Measurements from ENCODE around the gene EVC.
"Not testable (repeated sequence)": the region's sequence is repeated elsewhere in the genome, so short reads cannot be mapped to it uniquely, and the experiment has no call there.

The EVC gene

DNA sequence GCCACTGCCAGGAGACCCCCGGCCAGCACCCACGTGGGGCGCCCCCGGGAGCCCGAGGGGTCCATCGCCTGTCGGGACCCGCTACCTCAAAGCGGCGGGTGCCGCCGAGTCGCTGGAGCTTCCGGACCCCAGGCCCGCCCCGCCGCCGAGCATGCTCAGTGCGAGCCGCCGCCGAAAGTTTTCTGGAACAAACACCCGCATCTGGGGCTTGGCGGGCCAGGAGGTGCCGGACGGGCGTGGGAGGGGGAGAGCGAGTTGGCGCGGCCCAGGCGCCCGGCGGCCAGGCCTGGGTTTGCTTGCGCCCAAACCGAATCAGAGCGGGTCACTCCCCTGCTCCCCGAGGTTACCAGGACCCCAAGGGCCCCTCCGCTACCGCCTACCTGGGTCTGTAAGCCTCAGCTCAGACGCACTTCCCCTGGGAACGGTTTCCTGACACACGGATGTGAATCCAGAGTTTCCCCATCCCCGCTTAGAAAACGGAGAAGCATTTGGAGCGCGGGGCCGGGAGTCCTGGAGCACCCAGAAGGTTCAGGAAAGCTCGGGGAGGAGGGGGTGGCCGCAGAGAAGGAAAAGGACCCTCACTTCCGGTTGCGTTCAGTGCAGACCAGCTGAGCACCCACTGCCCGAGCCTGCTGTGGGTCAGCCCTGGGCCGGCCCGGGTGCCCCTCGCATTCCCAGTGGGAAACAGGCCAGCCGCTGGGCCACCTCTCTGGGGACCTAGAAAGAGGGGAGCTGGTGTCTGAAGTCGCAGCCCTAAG is 2.4 kb upstream of the EVC start, which contains the start of gene EVC2:
EVC2 (minus strand) TSS at position 111 of the 758 bp plus-strand sequence; CDS start at position 65, 46 bp downstream.
- no peak for DNase-seq

GRCh38 chr4:5709207-5709575 is 1.8 kb upstream of the EVC start:
- DNase-seq = no peak

DNA sequence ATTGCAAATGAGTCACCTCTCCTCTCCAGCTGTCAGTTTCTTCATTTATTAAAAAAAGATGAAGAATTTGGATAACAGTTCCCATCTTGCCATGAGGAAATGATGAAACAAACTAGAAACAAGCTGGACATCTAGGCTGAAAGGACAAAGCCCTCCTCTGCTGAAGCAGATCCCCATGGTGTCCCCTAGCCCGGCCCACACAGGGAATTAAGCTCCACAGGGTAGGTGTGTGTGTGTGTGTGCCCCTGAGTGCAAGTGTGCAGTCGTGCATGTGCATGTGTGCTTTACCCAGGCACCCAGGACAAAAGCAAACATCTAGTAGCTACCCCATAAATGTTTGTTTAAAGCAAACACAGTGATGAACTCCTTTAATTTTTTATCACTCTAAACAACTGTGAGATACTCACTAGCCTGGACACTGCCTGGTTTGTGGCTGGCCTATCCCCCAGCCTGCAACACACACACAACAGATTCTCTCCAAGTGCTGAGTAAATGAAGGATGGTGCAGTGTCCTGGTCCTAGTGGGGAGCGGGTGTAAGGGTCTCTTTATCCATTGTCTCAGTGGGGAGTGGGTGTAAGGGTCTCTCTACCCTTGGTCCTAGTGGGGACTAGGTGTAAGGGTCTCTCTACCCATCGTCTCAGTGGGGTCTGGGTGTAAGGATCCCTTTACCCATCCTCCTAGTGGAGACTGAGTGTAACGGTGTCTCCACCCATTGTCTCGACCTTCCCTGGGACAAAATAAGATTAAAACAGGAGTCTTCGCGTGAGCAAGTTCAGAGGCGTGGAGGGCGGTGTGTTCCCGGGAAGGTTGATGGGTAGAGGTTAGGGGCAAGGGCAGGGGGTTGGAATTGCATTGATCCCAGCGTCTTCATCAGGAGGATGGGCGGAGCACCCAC is 688 bp upstream of the EVC start:
- no peak for DNase-seq

GRCh38 chr4:5711479-5712184 is 631 bp downstream of the EVC start:
- DNase-seq = no peak

- no peak for DNase-seq
Observed at GRCh38 chr4:5712517-5712916, 1.5 kb downstream of the EVC start.

DNA sequence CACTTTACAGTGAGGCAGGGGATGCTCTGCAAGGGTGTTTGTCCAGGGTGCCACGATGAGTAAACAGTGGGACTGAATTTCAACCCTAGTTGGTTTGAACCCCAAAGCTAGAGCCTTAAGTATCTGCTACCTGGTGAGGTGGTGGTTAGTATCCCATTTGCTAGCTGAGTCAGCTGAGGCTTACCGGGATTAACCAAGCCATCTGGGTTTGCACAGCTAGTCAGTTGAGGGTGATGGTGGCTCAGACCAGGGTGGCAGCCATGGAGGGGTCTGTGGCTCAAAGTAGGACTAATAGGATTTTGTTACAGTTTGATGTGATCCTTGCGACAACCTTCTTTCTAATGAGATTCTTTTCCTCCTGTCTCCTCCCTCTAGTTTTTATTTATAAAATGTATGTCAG is 1.9 kb downstream of the EVC start:
- DNase-seq = no peak

- DNase-seq = no peak
Observed at GRCh38 chr4:5713861-5714260, 2.9 kb downstream of the EVC start.

- DNase-seq = no peak
Observed at GRCh38 chr4:5715357-5715756, 4.4 kb downstream of the EVC start.

GRCh38 chr4:5716391-5716790 is 5.4 kb downstream of the EVC start:
- DNase-seq = no peak

GRCh38 chr4:5717449-5718158 is 6.6 kb downstream of the EVC start:
- DNase-seq = no peak

DNA sequence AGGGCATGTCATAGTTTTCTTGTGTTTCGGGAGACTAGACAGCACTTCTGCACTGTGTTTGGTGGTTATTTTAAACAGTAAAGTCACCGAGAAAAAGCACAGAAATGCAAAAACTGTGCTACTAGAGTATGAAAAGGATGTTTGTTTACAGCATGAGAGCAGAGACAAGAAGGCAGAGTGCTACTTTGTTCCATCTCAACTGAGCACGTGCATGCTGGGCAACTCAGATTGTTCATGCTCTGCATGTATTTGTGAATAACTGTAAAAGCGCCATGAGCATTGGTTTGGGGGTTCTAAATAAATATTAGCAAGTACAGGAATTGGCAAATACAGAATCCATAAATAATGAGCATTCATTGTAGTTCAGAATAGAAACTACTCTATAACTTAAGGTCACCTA is 7.4 kb downstream of the EVC start:
- no peak for DNase-seq

DNA sequence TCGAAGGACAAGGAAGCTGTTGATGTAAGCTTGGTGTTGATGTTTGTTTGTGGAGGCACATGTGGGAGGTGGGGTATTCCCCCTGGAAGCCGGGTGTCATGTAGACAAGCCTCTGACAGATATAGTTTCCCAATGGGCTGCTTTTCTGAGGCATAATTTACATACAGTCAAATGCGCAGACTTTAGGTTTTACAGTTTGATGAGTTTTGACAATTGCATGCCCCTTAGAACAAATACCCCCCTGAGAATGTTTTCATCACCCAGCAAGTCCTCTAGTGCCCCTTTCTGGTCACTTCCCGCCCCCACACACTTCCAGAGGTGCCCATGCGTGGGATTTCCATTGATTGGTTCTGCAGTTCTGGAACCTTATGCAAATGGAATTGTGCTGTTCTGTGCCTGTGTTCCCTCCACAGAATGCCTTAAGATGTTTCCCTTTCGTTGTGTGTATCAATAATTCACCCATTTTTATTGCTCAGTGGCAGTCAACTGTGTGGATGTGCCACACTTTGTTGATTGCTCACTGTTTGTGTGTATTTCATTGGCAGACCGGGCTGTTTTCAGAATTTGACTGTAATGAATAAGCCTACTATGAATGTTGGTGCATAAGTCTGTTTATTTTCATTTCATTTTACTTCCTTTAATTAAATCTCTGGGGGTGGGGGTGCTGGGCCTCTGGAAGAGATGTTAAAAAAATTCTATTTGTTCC is 8.5 kb downstream of the EVC start:
- DNase-seq = no peak

DNA sequence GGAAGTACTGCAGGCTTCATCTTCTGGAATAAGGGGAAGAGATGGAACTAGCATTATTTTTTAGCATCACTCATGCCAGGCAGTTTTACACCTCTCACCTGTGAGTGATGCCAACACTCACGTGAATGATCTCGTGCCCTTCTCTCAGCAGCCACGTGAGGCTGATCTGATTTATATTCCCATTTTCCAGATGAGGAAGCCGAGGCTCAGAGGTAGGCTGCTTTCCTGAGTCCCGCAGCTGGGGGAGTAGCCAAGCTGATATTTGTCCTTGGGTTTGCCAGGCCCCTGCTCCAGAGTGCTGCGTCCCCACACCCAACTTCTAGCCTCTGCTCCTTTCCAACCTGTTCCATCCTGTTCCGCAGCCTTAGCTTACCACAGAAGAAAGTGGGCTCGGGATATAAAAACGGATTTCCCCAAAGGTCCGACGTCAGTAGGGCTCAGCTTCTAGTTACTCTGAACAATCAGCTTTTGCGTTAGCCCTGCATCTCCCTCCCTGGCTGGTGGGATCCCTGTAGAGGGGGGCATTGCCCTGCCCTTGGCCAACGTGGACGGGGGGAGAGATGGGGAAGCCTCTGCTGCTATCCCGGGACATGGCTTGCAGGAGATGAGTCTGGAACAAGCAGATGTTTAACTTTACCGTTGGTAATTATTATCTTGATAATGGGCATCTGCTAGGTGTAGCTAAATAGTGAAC is 9.3 kb downstream of the EVC start:
- no peak for DNase-seq

- DNase-seq = no peak
Observed at GRCh38 chr4:5720980-5721379, 10.0 kb downstream of the EVC start.

- DNase-seq = no peak
Observed at GRCh38 chr4:5721923-5722322, 10.9 kb downstream of the EVC start.

DNA sequence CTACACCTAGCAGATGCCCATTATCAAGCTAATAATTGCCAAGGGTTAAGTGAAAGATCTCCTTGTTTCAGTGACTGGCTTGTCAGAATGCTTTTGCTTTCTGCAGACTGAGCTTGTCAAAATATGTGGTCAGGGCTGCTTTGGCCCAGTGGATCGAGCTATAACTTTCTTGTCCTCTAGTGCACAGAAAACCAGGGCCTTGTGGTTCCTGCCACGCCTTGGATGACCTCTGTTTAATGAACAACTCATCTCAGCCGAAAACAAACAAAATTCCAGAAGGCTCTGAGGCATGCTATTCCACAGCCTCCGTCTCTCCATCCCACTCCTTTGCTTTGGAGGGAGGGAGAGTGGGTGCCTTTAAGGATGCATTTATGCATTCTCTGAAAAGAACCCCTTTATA is 11.3 kb downstream of the EVC start:
- DNase-seq = no peak

DNA sequence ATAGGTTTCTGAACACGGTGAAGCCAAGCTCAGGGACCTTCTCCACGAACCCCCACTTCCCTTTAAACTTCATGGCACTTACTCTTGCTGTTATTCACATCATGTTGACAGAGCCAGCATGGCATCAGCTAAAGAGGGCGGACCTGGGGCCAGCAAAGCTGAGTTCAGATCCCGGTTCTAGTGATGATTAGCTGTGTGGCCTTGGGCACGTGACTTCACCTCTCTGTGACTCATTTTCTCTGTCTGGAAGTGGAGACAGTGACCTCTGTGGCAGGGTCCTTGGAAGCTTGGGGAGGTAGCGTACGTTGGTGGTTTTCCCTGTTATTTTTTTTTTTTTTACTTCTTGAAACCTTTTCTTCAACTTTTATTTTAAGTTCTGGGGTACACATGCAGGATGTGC is 13.4 kb downstream of the EVC start:
- no peak for DNase-seq

DNA sequence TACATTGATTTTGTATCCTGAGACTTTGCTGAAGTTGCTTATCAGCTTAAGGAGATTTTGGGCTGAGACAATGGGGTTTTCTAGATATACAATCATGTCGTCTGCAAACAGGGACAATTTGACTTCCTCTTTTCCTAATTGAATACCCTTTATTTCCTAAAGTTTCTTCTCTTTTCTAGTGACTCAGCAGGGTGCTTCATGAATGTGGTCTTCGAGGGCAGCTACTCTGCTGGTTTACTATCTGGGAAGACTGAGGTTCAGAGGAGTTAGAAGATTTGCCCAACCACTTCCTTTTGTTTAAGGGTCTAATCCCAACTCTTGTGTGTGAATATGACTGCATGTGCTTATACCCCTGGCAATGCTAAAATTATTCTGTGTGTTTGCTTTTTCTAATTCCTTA is 17.4 kb downstream of the EVC start:
- not testable (repeated sequence) for DNase-seq

DNA sequence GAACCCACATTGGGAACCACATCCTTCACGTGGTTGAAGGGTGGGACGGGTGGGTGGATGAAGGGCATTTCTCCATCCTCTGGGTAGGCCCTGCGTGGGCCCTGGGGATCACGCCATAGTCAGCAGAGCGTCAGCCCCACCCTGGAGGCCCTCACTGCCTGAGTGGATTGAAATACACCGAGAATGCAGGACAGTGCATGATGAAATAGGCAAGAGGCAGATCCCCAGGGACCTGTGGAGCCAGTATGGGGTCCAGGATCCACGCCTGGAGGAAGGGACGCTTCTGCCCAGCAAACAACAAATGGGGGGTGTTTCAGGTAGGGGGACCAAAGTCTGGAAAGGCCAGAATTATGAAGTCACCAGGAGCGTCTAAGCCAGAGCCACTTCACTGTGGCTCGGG is 19.4 kb downstream of the EVC start:
- no peak for DNase-seq

DNA sequence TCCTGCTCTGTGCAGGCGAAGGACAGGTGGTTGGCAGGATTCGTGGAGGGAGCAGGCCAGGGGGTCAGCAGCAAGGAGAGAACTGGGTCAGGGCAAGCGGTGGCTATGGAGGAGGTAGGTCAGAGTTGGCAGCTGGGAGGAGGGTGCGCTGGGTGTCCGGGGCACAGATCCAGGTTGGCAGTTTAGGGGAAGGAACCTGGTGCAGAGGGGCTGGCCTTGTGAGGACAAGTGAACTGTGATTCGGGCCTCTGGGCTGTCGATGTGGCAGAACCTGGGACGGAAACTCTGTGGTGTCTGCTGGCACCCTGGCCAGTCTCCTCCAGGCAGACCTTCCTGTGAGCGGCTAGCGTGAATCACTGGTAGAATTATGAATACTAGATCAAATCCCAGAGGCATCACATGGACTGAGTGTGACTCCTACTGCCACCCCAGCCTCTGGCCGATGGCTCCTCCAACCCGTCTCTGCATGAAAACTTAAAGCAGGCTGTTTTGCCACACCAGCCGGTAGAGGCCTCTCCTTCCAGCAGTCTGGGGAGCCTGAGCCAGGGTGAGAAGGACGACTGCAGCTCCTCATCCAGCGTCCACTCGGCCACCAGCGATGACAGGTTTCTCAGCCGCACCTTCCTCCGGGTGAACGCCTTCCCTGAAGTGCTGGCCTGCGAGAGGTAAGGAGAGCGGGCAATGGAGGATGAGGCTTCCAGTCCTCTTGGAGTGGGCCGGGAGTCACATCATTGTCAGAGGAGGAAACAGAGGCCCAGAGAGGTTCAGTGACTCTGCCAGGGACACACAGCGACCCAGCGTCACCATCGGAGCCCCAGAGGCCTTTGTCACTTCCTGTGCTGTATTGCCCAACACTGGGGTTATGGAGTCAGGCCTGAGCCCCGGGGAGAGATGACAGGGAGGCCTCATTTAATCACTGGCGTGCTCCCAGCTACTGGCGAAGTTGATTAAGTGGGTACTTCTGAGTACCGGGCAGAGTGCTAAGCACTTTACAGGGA is 20.3 kb downstream of the EVC start:
- no peak for DNase-seq

Data from NCI-H1105 treated with DMSO at 0.1 percent for 48 hours (cell line).